Thyroid gland (tissue), 4 donors: Measurements from ENCODE around the gene LPA.

Source experiments
- CTCF ChIP-seq, 6 experiments: fragments of 200-600 bp in 3 of 6; fragments of 450-650 bp in 3 of 6; sonication (generic) in 3 of 6; IDR thresholded peaks; one replicate each; pipeline ENCODE4 v1.5.1; 2016 to 2019; ENCODE audit warnings: antibody characterized with exemption in 6 of 6, mild to moderate bottlenecking in 2 of 6, inconsistent platforms in 1 of 6, moderate library complexity in 1 of 6
- POLR2A ChIP-seq, 2 donors: fragments of 450-650 bp; IDR thresholded peaks; one replicate each; pipeline ENCODE4 v1.6.1; 2017; ENCODE audit warnings: antibody characterized with exemption in 2 of 2, mild to moderate bottlenecking in 2 of 2, moderate library complexity in 1 of 2

- TF ChIP-seq POLR2A (IDR thresholded peaks at IDR 0.05) (no peak), CTCF (IDR thresholded peaks at IDR 0.05) (peak in 3 of 6 experiments; percentile 81 to 93 (median 86))
Measured at GRCh38 chr6:160520043-160520904, 143.8 kb downstream of the LPA start.
